PC-9 (cell line): ENCODE measurements around the gene SLC22A23. TPM values are rescaled to one million over a fixed set of nuclear protein-coding genes. Genes with fewer than 3 reads are reported as not detected.

Source experiments
- BruUV-seq: library from RNA; stranded (reverse); fragments of 400-500 nt; replicated peaks from 2 replicates; lab custom pipeline; 2021; lab: Mats Ljungman, UMichigan
- CTCF ChIA-PET: fragments of 300-600 bp; sonication (Branson Sonifier 250); formaldehyde crosslinking; loops from one replicate; lab custom pipeline; 2022; ENCODE audit warnings: antibody characterized with exemption; lab: Charles Lee
- POLR2A ChIA-PET: fragments of 300-600 bp; sonication (Branson Sonifier 250); formaldehyde crosslinking; loops from one replicate; lab custom pipeline; 2022; ENCODE audit warnings: antibody characterized with exemption; ENCODE audit not compliant: unreplicated experiment; lab: Charles Lee
- DNase-seq, 2 experiments: peaks; one replicate each; pipeline versions ENCODE4 v3.0.0 to v3.0.0-alpha.2; 2015 to 2022; ENCODE audit warnings: mixed read lengths in 1 of 2
- H2AFZ ChIP-seq: fragments of 200-600 bp; sonication (generic); 2 replicates; pipeline ENCODE4 v1.8.1; 2017; ENCODE audit warnings: antibody characterized with exemption
- H3F3A ChIP-seq: fragments of 200-600 bp; sonication (generic); 2 replicates; pipeline ENCODE4 v1.8.1; 2017; ENCODE audit warnings: antibody characterized with exemption, mild to moderate bottlenecking, low read depth; ENCODE audit not compliant: insufficient read depth
- H3K27ac ChIP-seq: fragments of 200-600 bp; sonication (generic); 2 replicates; pipeline ENCODE4 v1.6.1; 2016; ENCODE audit warnings: mixed run types
- H3K27me3 ChIP-seq: fragments of 200-600 bp; sonication (generic); 2 replicates; pipeline ENCODE4 v1.6.1; 2016; ENCODE audit warnings: low read depth, mixed run types; ENCODE audit not compliant: insufficient read depth
- H3K36me3 ChIP-seq: fragments of 200-600 bp; sonication (generic); 2 replicates; pipeline ENCODE4 v1.6.1; 2016; ENCODE audit warnings: low read depth, mixed run types
- H3K4me1 ChIP-seq: fragments of 200-600 bp; sonication (generic); replicated peaks from 2 replicates; pipeline ENCODE4 v1.6.1; 2016; ENCODE audit warnings: mixed run types; ENCODE audit not compliant: insufficient read depth
- H3K4me2 ChIP-seq: fragments of 200-600 bp; sonication (generic); 2 replicates; pipeline ENCODE4 v1.6.1; 2017; ENCODE audit warnings: mixed run types
- H3K4me3 ChIP-seq: fragments of 200-600 bp; sonication (generic); 2 replicates; pipeline ENCODE4 v1.6.1; 2016; ENCODE audit warnings: mixed run types
- H3K79me2 ChIP-seq: fragments of 200-600 bp; sonication (generic); 2 replicates; pipeline ENCODE4 v1.6.1; 2017; ENCODE audit warnings: low read depth, mixed run types
- H3K9me2 ChIP-seq: fragments of 200-600 bp; sonication (generic); 2 replicates; pipeline ENCODE4 v1.8.1; 2017; ENCODE audit warnings: mild to moderate bottlenecking; ENCODE audit not compliant: insufficient read depth
- H3K9me3 ChIP-seq: fragments of 200-600 bp; sonication (generic); 2 replicates; pipeline ENCODE4 v1.8.1; 2016; ENCODE audit warnings: low read depth; ENCODE audit not compliant: insufficient read depth
- H4K20me1 ChIP-seq: fragments of 200-600 bp; sonication (generic); 2 replicates; pipeline ENCODE4 v1.8.1; 2017; ENCODE audit not compliant: insufficient read depth
- EZH2 ChIP-seq: fragments of 200-600 bp; sonication (generic); IDR thresholded peaks from 2 replicates; pipeline ENCODE4 v1.8.0; 2017; ENCODE audit warnings: antibody characterized with exemption, low read depth
- intact Hi-C: fragments of 100-400 bp; cut with micrococcal nuclease; formaldehyde crosslinking; loops from one replicate; pipeline ENCODE4 v1.10.0; 2022; ENCODE audit not compliant: unreplicated experiment
- total RNA-seq: library from RNA; stranded (reverse); gene quantifications from 2 replicates; pipeline ENCODE4 v1.2.3, GENCODE V29; 2021
- TF ChIP-seq, protein P1 (sequence below): fragments of 200-600 bp; sonication (generic); conservative IDR thresholded peaks from 2 replicates; pipeline ENCODE4 v1.6.1; 2017; ENCODE audit warnings: mixed run types, antibody characterized with exemption, mild to moderate bottlenecking, moderate library complexity

Gene SLC22A23
- total RNA-seq, 1 experiment from 2014 or later = 13.5 TPM

DNA sequence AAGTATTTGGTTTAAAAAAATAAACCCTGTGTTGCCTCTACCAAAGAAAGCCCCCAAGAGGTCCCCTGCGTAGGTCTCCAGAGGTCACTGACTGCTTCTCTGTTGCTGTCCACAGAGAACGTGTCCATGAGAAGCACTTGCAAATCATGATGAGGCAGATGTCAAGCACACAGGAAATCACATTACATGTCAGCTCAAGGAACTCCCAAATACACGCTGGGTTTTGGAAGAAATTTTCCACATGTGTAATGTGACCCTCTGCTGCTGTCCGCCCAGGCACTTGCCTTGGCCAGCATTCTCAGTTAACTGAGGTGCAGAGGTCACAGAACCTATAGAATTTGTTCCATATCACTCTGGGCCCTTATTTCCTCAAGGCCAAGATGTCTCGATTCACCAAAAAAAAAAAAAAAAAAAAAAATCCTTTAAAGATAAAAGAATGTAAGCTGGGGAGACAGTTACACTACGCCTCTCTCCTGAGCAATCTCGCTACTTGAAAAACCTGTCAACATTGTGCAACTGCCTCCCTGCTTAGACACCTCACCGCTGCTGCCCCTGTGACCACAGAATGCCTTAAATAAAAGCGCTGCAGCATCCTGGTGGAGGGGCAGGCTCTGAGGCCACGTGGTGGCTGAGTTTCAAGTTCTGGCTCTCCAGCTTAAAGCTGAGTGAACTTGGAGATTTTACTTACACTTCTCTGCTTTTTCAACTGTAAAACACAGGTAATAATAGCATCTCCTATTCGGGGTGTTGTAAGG, 42.3 kb downstream of the SLC22A23 start:
- H3K4me1 ChIP-seq = peaks cover 55% of the 10 kb centered on the region
- CTCF ChIA-PET = interaction anchor here (0.6 to 1.1 kb wide), 6 partner anchors 19 to 825 kb away, joined by 4 to 18 read pairs (median 6); no protein-coding TSS in a partner anchor

DNA sequence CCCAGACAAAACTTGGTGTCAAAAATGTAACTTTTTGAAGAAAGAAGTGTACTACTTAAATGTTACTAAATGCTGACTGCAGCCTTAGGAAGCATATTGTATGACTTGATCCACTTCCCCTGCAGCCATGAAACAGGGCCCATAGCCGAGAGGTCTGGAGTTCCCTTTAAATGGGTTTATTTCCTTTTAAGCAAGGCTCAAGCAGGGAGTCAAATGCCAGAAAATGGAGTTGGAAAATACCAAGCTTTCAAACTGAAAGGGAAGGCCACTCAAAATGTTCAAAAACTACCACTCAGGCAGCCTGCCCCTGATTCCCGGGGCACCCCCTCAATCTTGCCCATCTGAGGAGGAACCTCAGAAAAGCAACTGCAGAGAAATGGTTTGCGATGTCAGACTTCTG, 43.3 kb downstream of the SLC22A23 start:
- H3K9me2 ChIP-seq = no peaks in the 10 kb centered on the region
- no peak for DNase-seq
- POLR2A ChIA-PET = no interaction called here
- TF ChIP-seq EZH2 = no peak
- TF ChIP-seq, protein P1, sequence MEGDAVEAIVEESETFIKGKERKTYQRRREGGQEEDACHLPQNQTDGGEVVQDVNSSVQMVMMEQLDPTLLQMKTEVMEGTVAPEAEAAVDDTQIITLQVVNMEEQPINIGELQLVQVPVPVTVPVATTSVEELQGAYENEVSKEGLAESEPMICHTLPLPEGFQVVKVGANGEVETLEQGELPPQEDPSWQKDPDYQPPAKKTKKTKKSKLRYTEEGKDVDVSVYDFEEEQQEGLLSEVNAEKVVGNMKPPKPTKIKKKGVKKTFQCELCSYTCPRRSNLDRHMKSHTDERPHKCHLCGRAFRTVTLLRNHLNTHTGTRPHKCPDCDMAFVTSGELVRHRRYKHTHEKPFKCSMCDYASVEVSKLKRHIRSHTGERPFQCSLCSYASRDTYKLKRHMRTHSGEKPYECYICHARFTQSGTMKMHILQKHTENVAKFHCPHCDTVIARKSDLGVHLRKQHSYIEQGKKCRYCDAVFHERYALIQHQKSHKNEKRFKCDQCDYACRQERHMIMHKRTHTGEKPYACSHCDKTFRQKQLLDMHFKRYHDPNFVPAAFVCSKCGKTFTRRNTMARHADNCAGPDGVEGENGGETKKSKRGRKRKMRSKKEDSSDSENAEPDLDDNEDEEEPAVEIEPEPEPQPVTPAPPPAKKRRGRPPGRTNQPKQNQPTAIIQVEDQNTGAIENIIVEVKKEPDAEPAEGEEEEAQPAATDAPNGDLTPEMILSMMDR = no peak
- peaks cover 45% of the 10 kb centered on the region for H3K4me1 ChIP-seq
- H3K27me3 ChIP-seq = no peaks in the 10 kb centered on the region
- H3K9me3 ChIP-seq = no peaks in the 10 kb centered on the region
- H2AFZ ChIP-seq = no peak overlapping the region
- H3K4me3 ChIP-seq = no peak overlapping the region
- peaks cover 21% of the 10 kb centered on the region; the same call in 1 of the 2 replicates for H3K79me2 ChIP-seq
- peaks cover 20% of the 10 kb centered on the region; the same call in 1 of the 2 replicates for H3F3A ChIP-seq
- no peaks in the 10 kb centered on the region for H4K20me1 ChIP-seq
- H3K4me2 ChIP-seq = no peak overlapping the region; the same call in 1 of the 2 replicates
- no peak overlapping the region for H3K27ac ChIP-seq
- CTCF ChIA-PET = no interaction called here
- H3K36me3 ChIP-seq = no peaks in the 10 kb centered on the region
- BruUV-seq = no TSS peak
- intact Hi-C loops = loop anchor here (5.0 kb wide), 1 partner anchor 99 kb away; no protein-coding TSS in a partner anchor

More for the DNA sequence above, 42.3 kb downstream of the SLC22A23 start:
- peaks cover 24% of the 10 kb centered on the region; the same call in 1 of the 2 replicates for H3K79me2 ChIP-seq
- H3F3A ChIP-seq = peaks cover 26% of the 10 kb centered on the region; the same call in 1 of the 2 replicates
- POLR2A ChIA-PET = interaction anchor here (0.6 kb wide), 3 partner anchors 57 to 341 kb away, joined by 3 to 12 read pairs (median 4); no protein-coding TSS in a partner anchor
- H4K20me1 ChIP-seq = no peaks in the 10 kb centered on the region
- intact Hi-C loops = loop anchor here (1.0 to 5.0 kb wide), 5 partner anchors 32 to 318 kb away; no protein-coding TSS in a partner anchor
- no peak overlapping the region for H3K4me3 ChIP-seq
- no peaks in the 10 kb centered on the region for H3K36me3 ChIP-seq
- no peaks in the 10 kb centered on the region for H3K27me3 ChIP-seq
- H2AFZ ChIP-seq = no peak overlapping the region
- H3K9me2 ChIP-seq = no peaks in the 10 kb centered on the region
- TF ChIP-seq, protein P1 = no peak
- no peak for TF ChIP-seq EZH2
- DNase-seq = peak; percentile 84 to 94
- BruUV-seq = no TSS peak
- peak overlapping the region; percentile 52 for H3K27ac ChIP-seq
- H3K4me2 ChIP-seq = peak overlapping the region; percentile 53
- H3K9me3 ChIP-seq = no peaks in the 10 kb centered on the region

DNA sequence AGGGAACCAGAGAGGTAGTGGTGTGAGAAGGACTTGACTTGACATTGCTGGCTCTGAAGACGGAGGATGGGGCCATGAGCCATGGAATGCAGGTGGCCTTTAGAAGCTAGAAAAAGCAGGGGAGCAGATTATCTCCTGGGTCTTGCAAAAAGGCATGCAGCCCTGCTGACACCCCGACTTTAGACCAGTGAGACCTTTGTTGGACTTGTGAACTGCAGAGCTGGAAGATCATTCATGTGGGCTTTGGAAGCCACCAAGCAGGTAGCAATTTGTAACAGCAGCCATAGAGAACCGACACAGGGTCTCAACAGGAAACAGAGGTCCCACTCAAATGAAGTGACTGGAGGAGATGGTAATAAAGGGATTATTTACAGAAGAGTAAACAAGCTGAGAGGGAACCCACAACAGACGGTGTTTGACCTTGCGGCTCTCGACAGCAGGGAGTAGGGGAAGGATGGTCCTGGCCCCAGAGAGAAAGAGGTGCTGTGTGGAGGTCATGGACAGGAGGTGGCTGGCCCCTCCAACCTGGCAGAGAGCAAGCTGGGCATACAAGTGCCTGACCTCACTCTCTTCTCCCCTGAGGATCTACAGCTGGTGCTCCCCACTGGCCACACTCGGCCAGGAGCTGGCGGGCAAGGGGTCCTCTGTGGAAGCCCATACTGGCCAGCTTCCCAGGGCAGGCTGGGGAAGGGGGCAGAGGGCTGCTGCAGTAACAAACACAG, 43.9 kb downstream of the SLC22A23 start:
- TF ChIP-seq, protein P1 = no peak
- TF ChIP-seq EZH2 = no peak
- Histone ChIP-seq H3K36me3 (no peaks in the 10 kb centered on the region), H4K20me1 (no peaks in the 10 kb centered on the region), H3F3A (peaks cover 14% of the 10 kb centered on the region; the same call in 1 of the 2 replicates), H3K9me3 (no peaks in the 10 kb centered on the region), H3K27ac (no peak overlapping the region), H3K79me2 (peaks cover 21% of the 10 kb centered on the region; the same call in 1 of the 2 replicates), H2AFZ (no peak overlapping the region), H3K9me2 (no peaks in the 10 kb centered on the region), H3K27me3 (no peaks in the 10 kb centered on the region), H3K4me1 (peaks cover 42% of the 10 kb centered on the region), H3K4me2 (no peak overlapping the region), H3K4me3 (no peak overlapping the region)
- DNase-seq = no peak
- CTCF ChIA-PET = no interaction called here
- no TSS peak for BruUV-seq
- POLR2A ChIA-PET = interaction anchor here (0.7 kb wide), 1 partner anchor 99 kb away, joined by 5 read pairs; no protein-coding TSS in a partner anchor
- intact Hi-C loops = loop anchor here (5.0 kb wide), 1 partner anchor 99 kb away; no protein-coding TSS in a partner anchor
